ENCODE data around the gene PDE4D.

Gene PDE4D

DNA sequence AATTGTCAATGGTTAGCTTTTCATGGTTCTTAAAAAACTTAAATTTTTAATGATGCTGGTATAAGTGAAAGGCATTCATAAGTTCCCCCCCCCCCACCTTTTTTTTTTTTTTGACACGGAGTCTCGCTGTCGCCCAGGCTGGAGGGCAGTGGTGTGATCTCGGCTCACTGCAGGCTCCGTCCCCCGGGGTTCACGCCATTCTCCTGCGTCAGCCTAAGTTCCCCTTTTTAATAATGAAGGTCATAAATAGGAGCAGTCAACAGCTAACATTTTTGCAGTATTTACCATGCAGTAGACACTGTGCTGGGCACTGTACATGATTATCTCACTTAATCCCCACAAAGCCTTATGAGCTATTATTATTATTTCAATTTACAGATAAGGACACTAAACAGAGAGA, 556.3 kb downstream of the PDE4D start:
- no peak for TF ChIP-seq RARB (CRISPR knock-in tag; IDR thresholded peaks at IDR 0.05)
- no peak for TF ChIP-seq SNAI2 (CRISPR knock-in tag; IDR thresholded peaks at IDR 0.05)
- no peak for TF ChIP-seq ESRRG (CRISPR knock-in tag; IDR thresholded peaks at IDR 0.05)
- no peak for TF ChIP-seq OSR1 (CRISPR knock-in tag; IDR thresholded peaks at IDR 0.05)
- no peak for TF ChIP-seq ZFP30 (CRISPR knock-in tag; IDR thresholded peaks at IDR 0.05)
- no peak for TF ChIP-seq TCF4 (CRISPR knock-in tag; IDR thresholded peaks at IDR 0.05; ENCODE audit: borderline replicate concordance)
- no peak for TF ChIP-seq ISL1 (CRISPR knock-in tag; IDR thresholded peaks at IDR 0.05)
- no peak for TF ChIP-seq BACH2 (CRISPR knock-in tag; IDR thresholded peaks at IDR 0.05; ENCODE audit: borderline replicate concordance)
- TF ChIP-seq ARNTL (CRISPR knock-in tag; IDR thresholded peaks at IDR 0.05; ENCODE audit: borderline replicate concordance, low read depth) = no peak
- TF ChIP-seq, protein P1, sequence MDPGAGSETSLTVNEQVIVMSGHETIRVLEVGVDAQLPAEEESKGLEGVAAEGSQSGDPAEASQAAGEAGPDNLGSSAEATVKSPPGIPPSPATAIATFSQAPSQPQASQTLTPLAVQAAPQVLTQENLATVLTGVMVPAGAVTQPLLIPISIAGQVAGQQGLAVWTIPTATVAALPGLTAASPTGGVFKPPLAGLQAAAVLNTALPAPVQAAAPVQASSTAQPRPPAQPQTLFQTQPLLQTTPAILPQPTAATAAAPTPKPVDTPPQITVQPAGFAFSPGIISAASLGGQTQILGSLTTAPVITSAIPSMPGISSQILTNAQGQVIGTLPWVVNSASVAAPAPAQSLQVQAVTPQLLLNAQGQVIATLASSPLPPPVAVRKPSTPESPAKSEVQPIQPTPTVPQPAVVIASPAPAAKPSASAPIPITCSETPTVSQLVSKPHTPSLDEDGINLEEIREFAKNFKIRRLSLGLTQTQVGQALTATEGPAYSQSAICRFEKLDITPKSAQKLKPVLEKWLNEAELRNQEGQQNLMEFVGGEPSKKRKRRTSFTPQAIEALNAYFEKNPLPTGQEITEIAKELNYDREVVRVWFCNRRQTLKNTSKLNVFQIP (CRISPR knock-in tag; IDR thresholded peaks at IDR 0.05; ENCODE audit: borderline replicate concordance, low read depth) = no peak
- no peak for TF ChIP-seq CSDC2 (CRISPR knock-in tag; IDR thresholded peaks at IDR 0.05)
- no peak for TF ChIP-seq ZNF565 (CRISPR knock-in tag; conservative IDR thresholded peaks at IDR 0.05; ENCODE audit: low read depth)
- no peak for TF ChIP-seq ZFP3 (CRISPR knock-in tag; IDR thresholded peaks at IDR 0.05)
- TF ChIP-seq PPARA (CRISPR knock-in tag; IDR thresholded peaks at IDR 0.05; ENCODE audit: borderline replicate concordance) = no peak
- no peak for TF ChIP-seq GLIS3 (CRISPR knock-in tag; IDR thresholded peaks at IDR 0.05)
- TF ChIP-seq, protein P2, sequence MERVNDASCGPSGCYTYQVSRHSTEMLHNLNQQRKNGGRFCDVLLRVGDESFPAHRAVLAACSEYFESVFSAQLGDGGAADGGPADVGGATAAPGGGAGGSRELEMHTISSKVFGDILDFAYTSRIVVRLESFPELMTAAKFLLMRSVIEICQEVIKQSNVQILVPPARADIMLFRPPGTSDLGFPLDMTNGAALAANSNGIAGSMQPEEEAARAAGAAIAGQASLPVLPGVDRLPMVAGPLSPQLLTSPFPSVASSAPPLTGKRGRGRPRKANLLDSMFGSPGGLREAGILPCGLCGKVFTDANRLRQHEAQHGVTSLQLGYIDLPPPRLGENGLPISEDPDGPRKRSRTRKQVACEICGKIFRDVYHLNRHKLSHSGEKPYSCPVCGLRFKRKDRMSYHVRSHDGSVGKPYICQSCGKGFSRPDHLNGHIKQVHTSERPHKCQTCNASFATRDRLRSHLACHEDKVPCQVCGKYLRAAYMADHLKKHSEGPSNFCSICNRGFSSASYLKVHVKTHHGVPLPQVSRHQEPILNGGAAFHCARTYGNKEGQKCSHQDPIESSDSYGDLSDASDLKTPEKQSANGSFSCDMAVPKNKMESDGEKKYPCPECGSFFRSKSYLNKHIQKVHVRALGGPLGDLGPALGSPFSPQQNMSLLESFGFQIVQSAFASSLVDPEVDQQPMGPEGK (CRISPR knock-in tag; IDR thresholded peaks at IDR 0.05; ENCODE audit: borderline replicate concordance) = no peak
- no peak for ATAC-seq

DNA sequence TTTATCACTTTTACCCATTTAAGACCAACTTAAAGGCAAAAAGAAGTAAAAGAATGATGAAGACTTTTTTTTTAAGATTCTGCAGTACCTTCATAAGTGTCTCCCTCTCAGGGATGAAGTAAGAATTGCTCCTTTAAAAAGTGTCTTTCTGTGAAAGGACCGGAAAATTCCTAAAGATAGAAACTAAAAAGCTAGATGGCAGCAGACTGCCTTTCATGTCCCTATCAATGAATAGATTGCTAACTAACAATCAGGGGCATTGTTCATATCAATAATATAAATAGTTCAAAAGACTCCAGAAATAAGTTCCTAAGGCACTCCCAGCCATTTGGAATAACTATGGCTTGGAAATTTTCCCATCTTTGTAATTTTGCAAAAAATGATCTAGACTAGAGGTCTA, 558.0 kb downstream of the PDE4D start:
- ATAC-seq = no peak
- TF ChIP-seq TOX (CRISPR knock-in tag; IDR thresholded peaks at IDR 0.05; ENCODE audit: borderline replicate concordance) (no peak), ZFP30 (CRISPR knock-in tag; IDR thresholded peaks at IDR 0.05) (no peak)

DNA sequence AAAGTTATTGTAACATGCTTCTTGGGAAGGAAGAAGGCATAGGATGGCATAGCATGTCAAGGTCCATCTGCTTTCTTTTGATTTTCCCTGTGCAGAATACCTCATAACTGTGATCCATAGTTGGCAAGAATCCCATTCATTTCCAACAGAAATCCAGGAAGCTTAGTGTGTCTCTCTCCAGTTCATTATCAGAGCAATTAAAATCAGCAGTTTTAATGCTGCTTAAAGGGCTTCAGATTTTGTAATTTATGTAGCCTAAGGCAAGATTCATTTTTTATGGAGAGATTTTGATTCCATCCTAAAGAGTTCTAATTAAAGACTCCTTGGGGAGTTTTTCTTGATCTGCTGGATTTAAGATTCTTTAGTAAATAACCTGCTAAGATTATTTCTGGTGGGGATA, 560.1 kb downstream of the PDE4D start:
- ATAC-seq = no peak
- no peak for TF ChIP-seq OSR1 (CRISPR knock-in tag; IDR thresholded peaks at IDR 0.05)
- TF ChIP-seq PPARA (CRISPR knock-in tag; IDR thresholded peaks at IDR 0.05; ENCODE audit: borderline replicate concordance) = no peak
- TF ChIP-seq, protein P3, sequence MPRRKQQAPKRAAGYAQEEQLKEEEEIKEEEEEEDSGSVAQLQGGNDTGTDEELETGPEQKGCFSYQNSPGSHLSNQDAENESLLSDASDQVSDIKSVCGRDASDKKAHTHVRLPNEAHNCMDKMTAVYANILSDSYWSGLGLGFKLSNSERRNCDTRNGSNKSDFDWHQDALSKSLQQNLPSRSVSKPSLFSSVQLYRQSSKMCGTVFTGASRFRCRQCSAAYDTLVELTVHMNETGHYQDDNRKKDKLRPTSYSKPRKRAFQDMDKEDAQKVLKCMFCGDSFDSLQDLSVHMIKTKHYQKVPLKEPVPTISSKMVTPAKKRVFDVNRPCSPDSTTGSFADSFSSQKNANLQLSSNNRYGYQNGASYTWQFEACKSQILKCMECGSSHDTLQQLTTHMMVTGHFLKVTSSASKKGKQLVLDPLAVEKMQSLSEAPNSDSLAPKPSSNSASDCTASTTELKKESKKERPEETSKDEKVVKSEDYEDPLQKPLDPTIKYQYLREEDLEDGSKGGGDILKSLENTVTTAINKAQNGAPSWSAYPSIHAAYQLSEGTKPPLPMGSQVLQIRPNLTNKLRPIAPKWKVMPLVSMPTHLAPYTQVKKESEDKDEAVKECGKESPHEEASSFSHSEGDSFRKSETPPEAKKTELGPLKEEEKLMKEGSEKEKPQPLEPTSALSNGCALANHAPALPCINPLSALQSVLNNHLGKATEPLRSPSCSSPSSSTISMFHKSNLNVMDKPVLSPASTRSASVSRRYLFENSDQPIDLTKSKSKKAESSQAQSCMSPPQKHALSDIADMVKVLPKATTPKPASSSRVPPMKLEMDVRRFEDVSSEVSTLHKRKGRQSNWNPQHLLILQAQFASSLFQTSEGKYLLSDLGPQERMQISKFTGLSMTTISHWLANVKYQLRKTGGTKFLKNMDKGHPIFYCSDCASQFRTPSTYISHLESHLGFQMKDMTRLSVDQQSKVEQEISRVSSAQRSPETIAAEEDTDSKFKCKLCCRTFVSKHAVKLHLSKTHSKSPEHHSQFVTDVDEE (CRISPR knock-in tag; IDR thresholded peaks at IDR 0.05) = no peak
- TF ChIP-seq ZNF565 (CRISPR knock-in tag; conservative IDR thresholded peaks at IDR 0.05; ENCODE audit: low read depth) = no peak
- TF ChIP-seq, protein P2 (CRISPR knock-in tag; IDR thresholded peaks at IDR 0.05; ENCODE audit: borderline replicate concordance) = no peak
- no peak for TF ChIP-seq ESRRG (CRISPR knock-in tag; IDR thresholded peaks at IDR 0.05)
- no peak for TF ChIP-seq RARB (CRISPR knock-in tag; IDR thresholded peaks at IDR 0.05)
- no peak for TF ChIP-seq ZC3H10 (CRISPR knock-in tag; IDR thresholded peaks at IDR 0.05)
- TF ChIP-seq, protein P4, sequence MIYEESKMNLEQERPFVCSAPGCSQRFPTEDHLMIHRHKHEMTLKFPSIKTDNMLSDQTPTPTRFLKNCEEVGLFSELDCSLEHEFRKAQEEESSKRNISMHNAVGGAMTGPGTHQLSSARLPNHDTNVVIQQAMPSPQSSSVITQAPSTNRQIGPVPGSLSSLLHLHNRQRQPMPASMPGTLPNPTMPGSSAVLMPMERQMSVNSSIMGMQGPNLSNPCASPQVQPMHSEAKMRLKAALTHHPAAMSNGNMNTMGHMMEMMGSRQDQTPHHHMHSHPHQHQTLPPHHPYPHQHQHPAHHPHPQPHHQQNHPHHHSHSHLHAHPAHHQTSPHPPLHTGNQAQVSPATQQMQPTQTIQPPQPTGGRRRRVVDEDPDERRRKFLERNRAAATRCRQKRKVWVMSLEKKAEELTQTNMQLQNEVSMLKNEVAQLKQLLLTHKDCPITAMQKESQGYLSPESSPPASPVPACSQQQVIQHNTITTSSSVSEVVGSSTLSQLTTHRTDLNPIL (CRISPR knock-in tag; IDR thresholded peaks at IDR 0.05; ENCODE audit: low read depth) = no peak
- TF ChIP-seq, protein P1 (CRISPR knock-in tag; IDR thresholded peaks at IDR 0.05; ENCODE audit: borderline replicate concordance, low read depth) = no peak
- no peak for TF ChIP-seq ZFP30 (CRISPR knock-in tag; IDR thresholded peaks at IDR 0.05)
- TF ChIP-seq BACH2 (CRISPR knock-in tag; IDR thresholded peaks at IDR 0.05; ENCODE audit: borderline replicate concordance) = no peak

Measured in SK-N-SH treated with all-trans-retinoic acid at 6 μM for 48 hours (cell line).